ENCODE data around the gene KCNAB3. TPM values are rescaled to one million over a fixed set of nuclear protein-coding genes. Genes with fewer than 3 reads are reported as not detected.

The KCNAB3 gene
- total and polyA plus RNA-seq, 2 donors from 2014 or later = 0.71 to 3.9 TPM

DNA sequence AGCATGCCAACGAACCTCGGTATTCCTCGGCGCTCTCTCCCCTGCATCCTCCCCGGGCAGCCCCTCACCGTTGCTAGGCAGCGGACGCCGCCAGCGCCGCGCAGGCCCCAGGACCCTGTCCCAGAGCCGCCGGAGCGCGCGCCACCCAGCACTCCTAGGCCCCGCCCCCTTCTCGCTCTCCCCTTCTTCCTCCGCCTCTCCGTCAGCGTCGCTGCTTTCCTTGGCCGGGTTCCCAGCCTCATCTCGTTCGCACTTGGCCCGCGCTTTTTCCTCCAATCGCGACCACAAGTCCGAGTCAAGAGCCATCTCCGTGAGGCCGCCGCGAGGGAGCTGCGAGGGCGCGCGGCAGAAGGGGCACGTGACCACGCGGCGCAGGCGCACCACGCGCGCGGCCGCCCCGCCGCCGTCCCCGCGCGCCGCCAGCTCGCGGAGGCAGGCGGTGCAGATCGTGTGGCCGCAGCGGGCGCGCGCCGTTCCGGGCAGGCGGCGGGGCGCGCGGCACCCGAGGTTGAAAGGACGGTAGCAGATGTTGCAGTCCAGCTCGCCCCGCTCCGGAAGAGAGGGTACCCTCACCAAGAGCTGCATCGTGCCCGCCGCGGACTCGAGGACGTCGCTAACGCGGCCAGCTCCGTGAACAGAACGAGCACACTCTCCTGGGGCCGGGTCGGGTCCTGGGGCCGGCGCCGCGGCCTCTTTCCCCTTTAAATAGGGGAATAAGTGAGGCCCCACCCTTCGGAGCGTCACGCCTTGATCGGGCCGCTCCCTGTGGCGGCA, 13.9 kb downstream of the KCNAB3 start, which contains the start of gene RNF227:
TSS of gene RNF227 (minus strand) at position 679 of the 774 bp plus-strand sequence. CDS start at position 585, 94 bp downstream.
- H3K36me3 ChIP-seq (ENCODE audit: control insufficient read depth in 2 of 3, insufficient read depth in 3 of 3, low read length in 3 of 3) = no peaks in the 10 kb centered on the region
- H3K27me3 ChIP-seq (ENCODE audit: control insufficient read depth, insufficient read depth, low read length) = no peaks in the 10 kb centered on the region
- H3K9ac ChIP-seq (ENCODE audit: low read length in 3 of 3) = peak within 1 kb of the TSS; percentile 32 to 74 (median 59)
- DNase-seq (peak; percentile 97 to 99 (median 97)), FAIRE-seq (no peak)
- peaks cover 0 to 15% (median 7%) of the 10 kb centered on the region in 3 donors for H3K4me1 ChIP-seq (ENCODE audit: control insufficient read depth in 2 of 3, insufficient read depth in 2 of 3, low read depth in 1 of 3, low read length in 3 of 3)
- intact Hi-C loops (cut with DNase I) = no loop called here
- no peaks in the 10 kb centered on the region for H3K9me3 ChIP-seq (ENCODE audit: control insufficient read depth in 2 of 3, insufficient read depth in 1 of 3, low read length in 3 of 3)
- peak within 1 kb of the TSS; percentile 65 to 87 (median 73) for H3K4me3 ChIP-seq (ENCODE audit: low read length in 3 of 3)
- TF ChIP-seq, protein P1, sequence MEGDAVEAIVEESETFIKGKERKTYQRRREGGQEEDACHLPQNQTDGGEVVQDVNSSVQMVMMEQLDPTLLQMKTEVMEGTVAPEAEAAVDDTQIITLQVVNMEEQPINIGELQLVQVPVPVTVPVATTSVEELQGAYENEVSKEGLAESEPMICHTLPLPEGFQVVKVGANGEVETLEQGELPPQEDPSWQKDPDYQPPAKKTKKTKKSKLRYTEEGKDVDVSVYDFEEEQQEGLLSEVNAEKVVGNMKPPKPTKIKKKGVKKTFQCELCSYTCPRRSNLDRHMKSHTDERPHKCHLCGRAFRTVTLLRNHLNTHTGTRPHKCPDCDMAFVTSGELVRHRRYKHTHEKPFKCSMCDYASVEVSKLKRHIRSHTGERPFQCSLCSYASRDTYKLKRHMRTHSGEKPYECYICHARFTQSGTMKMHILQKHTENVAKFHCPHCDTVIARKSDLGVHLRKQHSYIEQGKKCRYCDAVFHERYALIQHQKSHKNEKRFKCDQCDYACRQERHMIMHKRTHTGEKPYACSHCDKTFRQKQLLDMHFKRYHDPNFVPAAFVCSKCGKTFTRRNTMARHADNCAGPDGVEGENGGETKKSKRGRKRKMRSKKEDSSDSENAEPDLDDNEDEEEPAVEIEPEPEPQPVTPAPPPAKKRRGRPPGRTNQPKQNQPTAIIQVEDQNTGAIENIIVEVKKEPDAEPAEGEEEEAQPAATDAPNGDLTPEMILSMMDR (IDR thresholded peaks at IDR 0.05; ENCODE audit: borderline replicate concordance, extremely low read depth, insufficient read depth) = no peak
- peak within 1 kb of the TSS; percentile 91 to 94 for H3K27ac ChIP-seq (ENCODE audit: low read depth in 2 of 2, low read length in 2 of 2)

DNA sequence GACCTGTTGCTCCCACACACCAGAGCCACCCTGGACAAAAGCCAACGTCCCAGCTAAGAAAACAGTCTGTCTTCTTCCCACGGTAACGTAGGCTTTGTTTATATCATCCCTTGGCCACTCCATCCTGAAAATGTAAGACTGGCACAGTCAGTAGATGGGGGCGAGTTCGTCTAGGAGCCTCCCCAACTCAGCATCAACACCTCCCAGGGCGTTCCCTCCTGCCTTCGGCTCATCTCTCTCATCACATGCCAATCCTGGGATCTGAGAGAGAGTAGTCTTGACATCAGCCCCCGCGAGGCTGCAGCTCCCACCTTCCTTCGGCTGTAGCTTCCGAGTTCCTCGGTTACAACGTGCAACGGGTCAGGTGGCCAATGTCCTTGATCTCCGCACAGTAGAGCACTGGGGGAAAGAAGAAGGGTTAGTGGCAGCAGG, 14.5 kb downstream of the KCNAB3 start:
- intact Hi-C loops (cut with DNase I) = no loop called here
- FAIRE-seq = no peak
- peak overlapping the region; percentile 30 to 74 (median 32) for H3K9ac ChIP-seq (ENCODE audit: low read length in 3 of 3)
- no peaks in the 10 kb centered on the region for H3K27me3 ChIP-seq (ENCODE audit: control insufficient read depth, insufficient read depth, low read length)
- H3K4me3 ChIP-seq (ENCODE audit: low read length in 3 of 3) = peak overlapping the region; percentile 65 to 87 (median 73)
- H3K36me3 ChIP-seq (ENCODE audit: control insufficient read depth in 2 of 3, insufficient read depth in 3 of 3, low read length in 3 of 3) = peaks cover 0 to 4% (median 0%) of the 10 kb centered on the region in 3 donors
- DNase-seq = no peak
- H3K27ac ChIP-seq (ENCODE audit: low read depth in 2 of 2, low read length in 2 of 2) = peak overlapping the region; percentile 91 to 94
- H3K4me1 ChIP-seq (ENCODE audit: control insufficient read depth in 2 of 3, insufficient read depth in 2 of 3, low read depth in 1 of 3, low read length in 3 of 3) = peaks cover 0 to 15% (median 7%) of the 10 kb centered on the region in 3 donors
- no peaks in the 10 kb centered on the region for H3K9me3 ChIP-seq (ENCODE audit: control insufficient read depth in 2 of 3, insufficient read depth in 1 of 3, low read length in 3 of 3)
- TF ChIP-seq, protein P1 (IDR thresholded peaks at IDR 0.05; ENCODE audit: borderline replicate concordance, extremely low read depth, insufficient read depth) = no peak

DNA sequence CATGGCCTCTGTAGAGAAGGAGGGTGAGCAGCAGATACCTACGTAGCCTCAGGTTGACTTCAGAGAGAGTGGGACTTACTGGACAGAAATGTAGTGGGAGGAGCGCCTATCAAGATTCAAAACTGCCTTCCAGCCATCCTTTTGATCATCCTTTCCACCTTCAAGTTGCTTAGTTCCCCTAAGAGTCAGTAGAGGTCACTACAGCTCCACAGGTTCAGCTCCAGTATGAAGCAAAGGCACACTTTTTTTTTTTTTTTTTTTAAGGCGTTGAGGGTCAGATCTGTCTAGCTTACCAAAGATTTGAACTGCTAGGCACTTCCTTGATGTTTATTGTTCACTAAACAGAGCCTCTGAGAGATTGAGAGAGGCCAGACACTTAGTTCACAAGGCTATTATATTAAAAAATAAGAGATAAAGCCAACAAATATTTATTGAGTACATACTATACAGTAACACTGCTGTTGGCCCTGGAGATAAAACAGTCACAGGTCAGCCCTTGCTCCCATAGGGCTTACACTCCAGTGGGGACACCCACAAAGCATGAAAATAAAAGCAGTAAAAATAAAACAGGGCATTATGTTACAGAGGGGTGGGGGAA, 16.6 kb downstream of the KCNAB3 start:
- Histone ChIP-seq H3K9me3 (ENCODE audit: control insufficient read depth in 2 of 3, insufficient read depth in 1 of 3, low read length in 3 of 3) (no peaks in the 10 kb centered on the region), H3K27ac (ENCODE audit: low read depth in 2 of 2, low read length in 2 of 2) (no peak overlapping the region), H3K9ac (ENCODE audit: low read length in 3 of 3) (peak overlapping the region in 1 of 3 donors; percentile 15), H3K4me3 (ENCODE audit: low read length in 3 of 3) (no peak overlapping the region), H3K27me3 (ENCODE audit: control insufficient read depth, insufficient read depth, low read length) (no peaks in the 10 kb centered on the region), H3K4me1 (ENCODE audit: control insufficient read depth in 2 of 3, insufficient read depth in 2 of 3, low read depth in 1 of 3, low read length in 3 of 3) (peaks cover 0 to 15% (median 7%) of the 10 kb centered on the region in 3 donors), H3K36me3 (ENCODE audit: control insufficient read depth in 2 of 3, insufficient read depth in 3 of 3, low read length in 3 of 3) (peaks cover 7 to 9% (median 9%) of the 10 kb centered on the region in 3 donors)
- FAIRE-seq = peak; percentile 50
- TF ChIP-seq, protein P1 (IDR thresholded peaks at IDR 0.05; ENCODE audit: borderline replicate concordance, extremely low read depth, insufficient read depth) = peak; percentile 69
- intact Hi-C loops (cut with DNase I) = loop anchor here (5.0 kb wide), 1 partner anchor 74 kb away; no protein-coding TSS in a partner anchor
- peak in 3 of 5 donors; percentile 50 to 88 (median 82) for DNase-seq
